GM18526 (cell line): ENCODE results near the gene NELL1.

Experiments
- POLR2A ChIP-seq: IDR thresholded peaks from 3 replicates; pipeline ENCODE4 v1.6.1; 2011; ENCODE audit not compliant: insufficient read length; ENCODE audit errors: extremely low read depth

Gene NELL1

GRCh38 chr11:20668844-20669819, at the start of gene NELL1:
Gene NELL1, plus strand, starts transcription at chr11:20669586.
- TF ChIP-seq POLR2A: no peak

GRCh38 chr11:20620988-20621387, 48.4 kb upstream of the NELL1 start:
- TF ChIP-seq POLR2A: no peak

- no peak for TF ChIP-seq POLR2A
These were observed 47.7 kb upstream of the NELL1 start for GRCh38 chr11:20621679-20622078.

GRCh38 chr11:20623252-20623651, 46.1 kb upstream of the NELL1 start:
- no peak for TF ChIP-seq POLR2A

- no peak for TF ChIP-seq POLR2A
These were observed 43.1 kb upstream of the NELL1 start for GRCh38 chr11:20626279-20626678.

GRCh38 chr11:20627026-20627425, 42.4 kb upstream of the NELL1 start:
- no peak for TF ChIP-seq POLR2A

- no peak for TF ChIP-seq POLR2A
These were observed 41.7 kb upstream of the NELL1 start for GRCh38 chr11:20627701-20628100.

GRCh38 chr11:20631519-20632168, 37.7 kb upstream of the NELL1 start:
- no peak for TF ChIP-seq POLR2A

GRCh38 chr11:20632169-20632532, 37.2 kb upstream of the NELL1 start:
- TF ChIP-seq POLR2A: no peak

GRCh38 chr11:20634044-20634443, 35.3 kb upstream of the NELL1 start:
- TF ChIP-seq POLR2A: no peak

- TF ChIP-seq POLR2A: no peak
These were observed 34.6 kb upstream of the NELL1 start for GRCh38 chr11:20634781-20635180.

GRCh38 chr11:20638074-20638473, 31.3 kb upstream of the NELL1 start:
- TF ChIP-seq POLR2A: no peak

- TF ChIP-seq POLR2A: no peak
These were observed 29.7 kb upstream of the NELL1 start for GRCh38 chr11:20639688-20640087.

- no peak for TF ChIP-seq POLR2A
These were observed 29.0 kb upstream of the NELL1 start for GRCh38 chr11:20640401-20640800.

- TF ChIP-seq POLR2A: no peak
These were observed 25.0 kb upstream of the NELL1 start for GRCh38 chr11:20644360-20644759.

GRCh38 chr11:20647976-20648565, 21.3 kb upstream of the NELL1 start:
- TF ChIP-seq POLR2A: no peak

GRCh38 chr11:20652150-20652806, 17.1 kb upstream of the NELL1 start:
- TF ChIP-seq POLR2A: no peak
